Measurements from ENCODE around the gene NLGN3.

DNA sequence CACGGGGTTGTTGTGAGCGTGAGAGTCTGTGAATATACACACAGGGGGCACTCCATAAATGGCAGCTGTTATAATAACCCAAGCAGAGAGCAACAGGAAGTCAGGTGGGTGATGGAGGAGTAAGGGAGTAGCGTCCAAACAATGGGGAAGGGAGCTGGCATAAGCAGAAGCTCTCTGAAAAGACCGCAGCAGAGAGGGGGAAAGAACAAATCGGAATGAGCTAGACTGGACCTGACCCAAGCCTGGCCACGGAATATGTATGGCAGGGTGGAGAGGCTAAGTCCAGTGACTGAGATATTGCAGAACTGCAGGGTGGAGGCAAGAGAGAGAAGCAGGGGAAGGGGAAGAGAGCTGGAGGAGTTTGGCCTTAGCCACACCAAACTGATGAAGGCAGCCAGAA is 71.8 kb downstream of the NLGN3 start:
- TF ChIP-seq POLR2A (IDR thresholded peaks at IDR 0.05): no peak
- TF ChIP-seq, protein P1, sequence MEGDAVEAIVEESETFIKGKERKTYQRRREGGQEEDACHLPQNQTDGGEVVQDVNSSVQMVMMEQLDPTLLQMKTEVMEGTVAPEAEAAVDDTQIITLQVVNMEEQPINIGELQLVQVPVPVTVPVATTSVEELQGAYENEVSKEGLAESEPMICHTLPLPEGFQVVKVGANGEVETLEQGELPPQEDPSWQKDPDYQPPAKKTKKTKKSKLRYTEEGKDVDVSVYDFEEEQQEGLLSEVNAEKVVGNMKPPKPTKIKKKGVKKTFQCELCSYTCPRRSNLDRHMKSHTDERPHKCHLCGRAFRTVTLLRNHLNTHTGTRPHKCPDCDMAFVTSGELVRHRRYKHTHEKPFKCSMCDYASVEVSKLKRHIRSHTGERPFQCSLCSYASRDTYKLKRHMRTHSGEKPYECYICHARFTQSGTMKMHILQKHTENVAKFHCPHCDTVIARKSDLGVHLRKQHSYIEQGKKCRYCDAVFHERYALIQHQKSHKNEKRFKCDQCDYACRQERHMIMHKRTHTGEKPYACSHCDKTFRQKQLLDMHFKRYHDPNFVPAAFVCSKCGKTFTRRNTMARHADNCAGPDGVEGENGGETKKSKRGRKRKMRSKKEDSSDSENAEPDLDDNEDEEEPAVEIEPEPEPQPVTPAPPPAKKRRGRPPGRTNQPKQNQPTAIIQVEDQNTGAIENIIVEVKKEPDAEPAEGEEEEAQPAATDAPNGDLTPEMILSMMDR (IDR thresholded peaks at IDR 0.05): no peak

Data from testis (tissue), 2 donors.